Neuron (in vitro differentiated cells): ENCODE results near the gene RNGTT.

Experiments
- H2AFZ ChIP-seq: one replicate; pipeline ENCODE4 v1.6.1; 2013; ENCODE audit warnings: low read depth, mild to moderate bottlenecking, inconsistent platforms, low read length, moderate library complexity
- H3K27me3 ChIP-seq: one replicate; pipeline ENCODE4 v1.6.1; 2013; ENCODE audit warnings: low read length; ENCODE audit not compliant: insufficient read depth
- H3K36me3 ChIP-seq: one replicate; pipeline ENCODE4 v1.6.1; 2013; ENCODE audit warnings: low read length; ENCODE audit not compliant: insufficient read depth
- H3K4me1 ChIP-seq: one replicate; pipeline ENCODE4 v1.6.1; 2013; ENCODE audit warnings: low read length; ENCODE audit not compliant: insufficient read depth
- H3K4me3 ChIP-seq: 2 replicates; pipeline ENCODE4 v1.5.1; 2013; ENCODE audit warnings: mild to moderate bottlenecking, low read length, moderate library complexity
- H3K9me3 ChIP-seq: one replicate; pipeline ENCODE4 v1.6.1; 2013; ENCODE audit warnings: low read length

The RNGTT gene

GRCh38 chr6:88825856-88826255 lies 137.6 kb downstream of the RNGTT start:
- H2AFZ ChIP-seq: no peak overlapping the region
- no peaks in the 10 kb centered on the region for H3K27me3 ChIP-seq
- H3K4me3 ChIP-seq: no peak overlapping the region
- peaks cover 4% of the 10 kb centered on the region for H3K9me3 ChIP-seq
- H3K36me3 ChIP-seq: no peaks in the 10 kb centered on the region
- H3K4me1 ChIP-seq: no peaks in the 10 kb centered on the region

- Histone ChIP-seq H3K4me1 (no peaks in the 10 kb centered on the region), H2AFZ (no peak overlapping the region), H3K27me3 (no peaks in the 10 kb centered on the region), H3K36me3 (no peaks in the 10 kb centered on the region), H3K4me3 (no peak overlapping the region), H3K9me3 (peaks cover 4% of the 10 kb centered on the region)
These were observed 139.4 kb downstream of the RNGTT start for GRCh38 chr6:88823998-88824397.

- Histone ChIP-seq H3K9me3 (no peaks in the 10 kb centered on the region), H2AFZ (no peak overlapping the region), H3K4me3 (no peak overlapping the region), H3K4me1 (no peaks in the 10 kb centered on the region), H3K36me3 (no peaks in the 10 kb centered on the region), H3K27me3 (no peaks in the 10 kb centered on the region)
These were observed 147.9 kb downstream of the RNGTT start for GRCh38 chr6:88815491-88815890.

GRCh38 chr6:88814909-88815308 lies 148.5 kb downstream of the RNGTT start:
- H3K4me3 ChIP-seq: no peak overlapping the region
- no peaks in the 10 kb centered on the region for H3K36me3 ChIP-seq
- no peaks in the 10 kb centered on the region for H3K4me1 ChIP-seq
- H3K27me3 ChIP-seq: no peaks in the 10 kb centered on the region
- H3K9me3 ChIP-seq: no peaks in the 10 kb centered on the region
- H2AFZ ChIP-seq: no peak overlapping the region

- Histone ChIP-seq H3K4me1 (no peaks in the 10 kb centered on the region), H2AFZ (no peak overlapping the region), H3K36me3 (no peaks in the 10 kb centered on the region), H3K4me3 (no peak overlapping the region), H3K9me3 (no peaks in the 10 kb centered on the region), H3K27me3 (no peaks in the 10 kb centered on the region)
These were observed 150.4 kb downstream of the RNGTT start for GRCh38 chr6:88813045-88813444.

- Histone ChIP-seq H3K27me3 (no peaks in the 10 kb centered on the region), H3K4me1 (no peaks in the 10 kb centered on the region), H3K36me3 (no peaks in the 10 kb centered on the region), H3K4me3 (no peak overlapping the region), H3K9me3 (peaks cover 4% of the 10 kb centered on the region), H2AFZ (no peak overlapping the region)
These were observed 152.7 kb downstream of the RNGTT start for GRCh38 chr6:88810701-88811100.

- no peak overlapping the region for H2AFZ ChIP-seq
- peaks cover 4% of the 10 kb centered on the region for H3K9me3 ChIP-seq
- H3K36me3 ChIP-seq: no peaks in the 10 kb centered on the region
- no peaks in the 10 kb centered on the region for H3K4me1 ChIP-seq
- no peak overlapping the region for H3K4me3 ChIP-seq
- H3K27me3 ChIP-seq: no peaks in the 10 kb centered on the region
These were observed 153.3 kb downstream of the RNGTT start for GRCh38 chr6:88810089-88810488.

- no peaks in the 10 kb centered on the region for H3K4me1 ChIP-seq
- no peaks in the 10 kb centered on the region for H3K27me3 ChIP-seq
- H3K9me3 ChIP-seq: peaks cover 4% of the 10 kb centered on the region
- no peak overlapping the region for H2AFZ ChIP-seq
- H3K4me3 ChIP-seq: no peak overlapping the region
- peaks cover 2% of the 10 kb centered on the region for H3K36me3 ChIP-seq
These were observed 155.0 kb downstream of the RNGTT start for GRCh38 chr6:88808381-88808780.

- Histone ChIP-seq H3K9me3 (peaks cover 4% of the 10 kb centered on the region), H3K4me3 (no peak overlapping the region), H2AFZ (no peak overlapping the region), H3K4me1 (no peaks in the 10 kb centered on the region), H3K27me3 (no peaks in the 10 kb centered on the region), H3K36me3 (peaks cover 2% of the 10 kb centered on the region)
These were observed 155.8 kb downstream of the RNGTT start for GRCh38 chr6:88807622-88808021.

- Histone ChIP-seq H3K9me3 (peaks cover 4% of the 10 kb centered on the region), H3K36me3 (peaks cover 2% of the 10 kb centered on the region), H3K4me1 (no peaks in the 10 kb centered on the region), H3K4me3 (no peak overlapping the region), H2AFZ (no peak overlapping the region), H3K27me3 (no peaks in the 10 kb centered on the region)
These were observed 156.7 kb downstream of the RNGTT start for GRCh38 chr6:88806728-88807127.

- no peaks in the 10 kb centered on the region for H3K27me3 ChIP-seq
- H3K36me3 ChIP-seq: peaks cover 11% of the 10 kb centered on the region
- no peak overlapping the region for H2AFZ ChIP-seq
- no peak overlapping the region for H3K4me3 ChIP-seq
- H3K9me3 ChIP-seq: peaks cover 4% of the 10 kb centered on the region
- no peaks in the 10 kb centered on the region for H3K4me1 ChIP-seq
These were observed 158.7 kb downstream of the RNGTT start for GRCh38 chr6:88804701-88805100.

GRCh38 chr6:88785478-88785877 lies 177.9 kb downstream of the RNGTT start:
- Histone ChIP-seq H3K4me3 (no peak overlapping the region), H3K36me3 (peaks cover 2% of the 10 kb centered on the region)

GRCh38 chr6:88780714-88781389 lies 182.6 kb downstream of the RNGTT start:
- H3K9me3 ChIP-seq: peaks cover 3% of the 10 kb centered on the region
- H2AFZ ChIP-seq: no peak overlapping the region
- H3K27me3 ChIP-seq: no peaks in the 10 kb centered on the region
- peaks cover 2% of the 10 kb centered on the region for H3K36me3 ChIP-seq
- H3K4me3 ChIP-seq: no peak overlapping the region
- H3K4me1 ChIP-seq: peaks cover 9% of the 10 kb centered on the region

More at GRCh38 chr6:88785478-88785877, 177.9 kb downstream of the RNGTT start:
- H3K4me1 ChIP-seq: peaks cover 9% of the 10 kb centered on the region
- H3K27me3 ChIP-seq: no peaks in the 10 kb centered on the region
- H3K9me3 ChIP-seq: no peaks in the 10 kb centered on the region
- no peak overlapping the region for H2AFZ ChIP-seq
